ENCODE results near the gene OR5AU1. TPM values are rescaled to one million over a fixed set of nuclear protein-coding genes. Genes with fewer than 3 reads are reported as not detected.

OR5AU1 gene
- polyA plus RNA-seq, 1 of the 3 experiments (the other 2 are of a cell fraction): not detected

- Histone ChIP-seq H3K4me3 (ENCODE audit: low read depth in 2 of 2, low read length in 1 of 2) (no peak overlapping the region), H3F3A (replicated peaks; ENCODE audit: insufficient read depth) (no peaks in the 10 kb centered on the region), H3K36me3 (replicated peaks in 1 of 2; ENCODE audit: control insufficient read depth in 1 of 2, insufficient read depth in 2 of 2, low read length in 1 of 2) (no peaks in the 10 kb centered on the region), H3K4me1 (ENCODE audit: control insufficient read depth in 1 of 2, insufficient read depth in 2 of 2, low read depth in 1 of 2, low read length in 1 of 2) (no peaks in the 10 kb centered on the region; a peak in 1 of 4 replicates), H3K27ac (ENCODE audit: low read depth in 2 of 2, low read length in 1 of 2) (no peak overlapping the region), H3K4me2 (no peak overlapping the region), H3K79me2 (ENCODE audit: insufficient read depth) (no peaks in the 10 kb centered on the region), H4K20me1 (ENCODE audit: insufficient read depth) (no peaks in the 10 kb centered on the region), H3K9me2 (no peaks in the 10 kb centered on the region), H3K27me3 (ENCODE audit: insufficient read depth) (no peaks in the 10 kb centered on the region; the same call in 1 of the 2 replicates), H3K9me3 (no peaks in the 10 kb centered on the region), H2AFZ (ENCODE audit: low read depth) (no peak overlapping the region), H3K9ac (no peak overlapping the region)
- CTCF ChIA-PET: interaction anchor here (1.1 kb wide), 1 partner anchor 27 kb away, joined by 3 read pairs; no protein-coding TSS in a partner anchor
- no peak for DNase-seq
- POLR2A ChIA-PET: no interaction called here
- no peak for TF ChIP-seq EP300 (IDR thresholded peaks at IDR 0.05; ENCODE audit: borderline replicate concordance in 1 of 2, low read depth in 1 of 2, low read length in 1 of 2)
- TF ChIP-seq GABPA (IDR thresholded peaks at IDR 0.05; ENCODE audit: low read depth): no peak
- no peak for TF ChIP-seq ZBTB33 (IDR thresholded peaks at IDR 0.05; ENCODE audit: borderline replicate concordance, low read depth)
- no peak for TF ChIP-seq MXI1 (IDR thresholded peaks at IDR 0.05; ENCODE audit: low read depth, low read length)
- no peak for TF ChIP-seq CTCF (IDR thresholded peaks at IDR 0.05)
- no peak for TF ChIP-seq SIN3A (IDR thresholded peaks at IDR 0.05; ENCODE audit: borderline replicate concordance, low read depth, low read length)
- TF ChIP-seq, protein P1, sequence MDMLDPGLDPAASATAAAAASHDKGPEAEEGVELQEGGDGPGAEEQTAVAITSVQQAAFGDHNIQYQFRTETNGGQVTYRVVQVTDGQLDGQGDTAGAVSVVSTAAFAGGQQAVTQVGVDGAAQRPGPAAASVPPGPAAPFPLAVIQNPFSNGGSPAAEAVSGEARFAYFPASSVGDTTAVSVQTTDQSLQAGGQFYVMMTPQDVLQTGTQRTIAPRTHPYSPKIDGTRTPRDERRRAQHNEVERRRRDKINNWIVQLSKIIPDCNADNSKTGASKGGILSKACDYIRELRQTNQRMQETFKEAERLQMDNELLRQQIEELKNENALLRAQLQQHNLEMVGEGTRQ (IDR thresholded peaks at IDR 0.05; ENCODE audit: borderline replicate concordance, low read depth, low read length): no peak
- TF ChIP-seq JUND (IDR thresholded peaks at IDR 0.05): no peak
- TF ChIP-seq RCOR1 (IDR thresholded peaks at IDR 0.05; ENCODE audit: low read length): no peak
- no peak for TF ChIP-seq NFIC (IDR thresholded peaks at IDR 0.05; ENCODE audit: borderline replicate concordance)
- TF ChIP-seq REST (IDR thresholded peaks at IDR 0.05; ENCODE audit: low read depth, low read length): no peak
- no peak for TF ChIP-seq GATA2 (CRISPR knock-in tag; IDR thresholded peaks at IDR 0.05)
- TF ChIP-seq RFX5 (IDR thresholded peaks at IDR 0.05; ENCODE audit: low read length): no peak
- TF ChIP-seq, protein P2, sequence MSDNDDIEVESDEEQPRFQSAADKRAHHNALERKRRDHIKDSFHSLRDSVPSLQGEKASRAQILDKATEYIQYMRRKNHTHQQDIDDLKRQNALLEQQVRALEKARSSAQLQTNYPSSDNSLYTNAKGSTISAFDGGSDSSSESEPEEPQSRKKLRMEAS (IDR thresholded peaks at IDR 0.05; ENCODE audit: low read depth): no peak
- WGBS (ENCODE audit: low lambda C conversion rate): 22% methylated on average over 2 of the region's 2 CpGs
These were observed 26.3 kb upstream of the OR5AU1 start for GRCh38 chr14:21182166-21182565.

All from SK-N-SH (cell line).